ENCODE data around the gene KLHDC3. TPM values are rescaled to one million over a fixed set of nuclear protein-coding genes. Genes with fewer than 3 reads are reported as not detected.

The KLHDC3 gene
- total RNA-seq, 2 donors from 2014 or later: 62.4 to 73.9 TPM

GRCh38 chr6:42984001-42984923 lies 29.8 kb upstream of the KLHDC3 start, which contains the start of gene PPP2R5D:
TSS of gene PPP2R5D (plus strand) at chr6:42984570. CDS start at chr6:42984678, 108 bp downstream.
- Histone ChIP-seq H3K27ac (peak within 1 kb of the TSS; percentile 85), H3K4me1 (peaks cover 18% of the 10 kb centered on the region), H3K9ac (ENCODE audit: low read depth in 2 of 2, low read length in 2 of 2) (peak within 1 kb of the TSS; percentile 86 to 90), H3K36me3 (no peaks in the 10 kb centered on the region), H3K9me3 (no peaks in the 10 kb centered on the region), H3K4me3 (peak within 1 kb of the TSS; percentile 77), H3K27me3 (no peaks in the 10 kb centered on the region)
- DNase-seq: peak; percentile 98
- no peak for TF ChIP-seq CTCF (IDR thresholded peaks at IDR 0.05)
- intact Hi-C loops (cut with DNase I): no loop called here

DNA sequence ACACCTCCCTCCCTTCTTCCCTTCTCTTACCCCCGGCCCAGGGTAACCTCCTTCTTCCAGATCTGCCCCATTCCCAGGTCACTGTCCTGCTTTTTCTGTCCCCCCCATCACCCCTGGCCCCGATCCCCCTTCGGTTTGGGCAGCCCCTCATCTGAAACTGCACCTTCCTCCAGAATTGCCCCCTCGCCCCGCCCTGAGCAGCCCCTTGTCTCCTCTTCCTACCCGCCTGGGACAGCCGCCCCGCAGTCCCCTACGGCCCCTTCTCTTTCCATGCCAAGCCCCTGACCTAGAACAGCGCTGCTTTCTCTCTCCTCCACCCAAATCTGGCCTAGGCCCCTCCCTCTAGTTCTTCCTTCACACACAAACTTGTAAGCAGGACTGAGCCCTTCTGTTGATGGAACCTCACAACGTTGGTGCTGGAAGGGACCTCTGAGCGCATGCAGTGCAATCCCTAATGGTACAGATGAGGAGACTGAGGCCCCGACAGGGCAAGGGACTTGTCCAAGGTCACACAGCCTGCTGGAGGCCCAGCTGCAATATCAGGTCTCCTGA lies 29.0 kb upstream of the KLHDC3 start:
- Histone ChIP-seq H3K9ac (ENCODE audit: low read depth in 2 of 2, low read length in 2 of 2) (peak overlapping the region; percentile 86 to 90), H3K4me1 (peaks cover 12% of the 10 kb centered on the region), H3K27me3 (no peaks in the 10 kb centered on the region), H3K36me3 (no peaks in the 10 kb centered on the region), H3K27ac (peak overlapping the region; percentile 85), H3K4me3 (peak overlapping the region; percentile 77), H3K9me3 (no peaks in the 10 kb centered on the region)
- DNase-seq: peak; percentile 33
- no peak for TF ChIP-seq CTCF (IDR thresholded peaks at IDR 0.05)
- intact Hi-C loops (cut with DNase I): no loop called here

DNA sequence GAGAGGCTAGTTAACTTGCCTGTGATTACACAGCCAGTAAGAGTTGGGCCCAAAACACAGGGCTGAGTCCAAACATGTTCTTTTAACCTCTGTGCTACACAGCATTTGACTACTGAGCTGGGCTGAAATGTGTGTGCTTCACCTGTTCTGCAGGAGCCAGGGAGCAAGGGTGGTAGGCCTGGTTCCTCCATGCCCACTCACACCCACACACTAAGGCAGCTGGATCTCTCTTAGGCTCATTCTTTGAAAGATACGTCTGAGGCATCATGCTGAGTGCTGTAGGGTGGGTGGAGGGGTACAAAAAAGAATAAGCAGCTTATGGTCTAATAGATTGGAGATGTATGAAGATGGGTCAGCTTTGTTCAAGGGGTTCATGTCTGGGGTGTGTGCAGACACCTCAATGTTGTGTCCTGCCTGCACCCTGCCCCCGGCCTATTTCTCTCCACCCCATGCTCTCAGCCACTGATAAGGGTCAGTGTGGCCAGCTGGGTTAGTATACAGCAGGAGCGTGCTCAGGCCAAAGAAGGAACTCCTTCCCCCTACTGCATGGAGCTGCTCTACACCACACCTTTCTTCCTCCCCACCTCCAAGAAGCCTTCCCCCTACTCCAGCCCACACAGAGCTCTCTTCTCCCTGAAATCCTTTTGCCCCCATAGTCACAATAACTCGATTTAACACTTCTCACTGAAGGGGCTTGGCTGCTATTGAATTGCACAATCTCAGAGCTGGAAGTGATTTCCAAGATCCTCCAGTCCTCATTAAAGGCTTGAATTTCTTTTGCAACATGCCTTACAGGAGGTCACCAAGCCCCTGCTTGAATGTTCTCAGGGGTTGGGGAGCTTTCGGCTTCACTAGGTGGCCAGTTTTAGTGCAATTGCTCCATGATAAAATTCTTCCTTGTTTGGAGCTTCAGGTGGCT lies 26.3 kb upstream of the KLHDC3 start:
- intact Hi-C loops (cut with DNase I): no loop called here
- TF ChIP-seq CTCF (IDR thresholded peaks at IDR 0.05): no peak
- DNase-seq: no peak
- Histone ChIP-seq H3K4me3 (no peak overlapping the region), H3K27ac (no peak overlapping the region), H3K27me3 (no peaks in the 10 kb centered on the region), H3K9ac (ENCODE audit: low read depth in 2 of 2, low read length in 2 of 2) (no peak overlapping the region), H3K4me1 (peaks cover 12% of the 10 kb centered on the region), H3K9me3 (no peaks in the 10 kb centered on the region), H3K36me3 (no peaks in the 10 kb centered on the region)

- Histone ChIP-seq H3K27ac (no peak overlapping the region), H3K9me3 (no peaks in the 10 kb centered on the region), H3K4me3 (no peak overlapping the region), H3K9ac (ENCODE audit: low read depth in 2 of 2, low read length in 2 of 2) (no peak overlapping the region), H3K36me3 (no peaks in the 10 kb centered on the region), H3K27me3 (no peaks in the 10 kb centered on the region), H3K4me1 (peaks cover 12% of the 10 kb centered on the region)
- no peak for TF ChIP-seq CTCF (IDR thresholded peaks at IDR 0.05)
- no peak for DNase-seq
- intact Hi-C loops (cut with DNase I): no loop called here
Observed at GRCh38 chr6:42988486-42989020, 25.5 kb upstream of the KLHDC3 start.

GRCh38 chr6:42989923-42990322 lies 24.1 kb upstream of the KLHDC3 start:
- Histone ChIP-seq H3K36me3 (no peaks in the 10 kb centered on the region), H3K4me1 (peaks cover 12% of the 10 kb centered on the region)

More at GRCh38 chr6:42989923-42990322, 24.1 kb upstream of the KLHDC3 start:
- Histone ChIP-seq H3K27ac (peak overlapping the region; percentile 55), H3K27me3 (no peaks in the 10 kb centered on the region), H3K9ac (ENCODE audit: low read depth in 2 of 2, low read length in 2 of 2) (no peak overlapping the region), H3K4me3 (no peak overlapping the region), H3K9me3 (no peaks in the 10 kb centered on the region)
- intact Hi-C loops (cut with DNase I): no loop called here
- no peak for TF ChIP-seq CTCF (IDR thresholded peaks at IDR 0.05)
- DNase-seq: peak; percentile 63

All from colonic mucosa (tissue), 4 donors.